Neural progenitor cell (in vitro differentiated cells): ENCODE data around the gene PDZK1IP1.

Experiments used
- EZH2phosphoT487 ChIP-seq: fragments of 200-600 bp; sonication (generic); IDR thresholded peaks from 2 replicates; pipeline ENCODE4 v1.6.1; 2017; ENCODE audit warnings: antibody characterized with exemption
- TF ChIP-seq, protein P1 (sequence below): fragments of 200-600 bp; sonication (generic); IDR thresholded peaks from 2 replicates; pipeline ENCODE4 v1.5.1; 2017; ENCODE audit warnings: antibody characterized with exemption, mild to moderate bottlenecking

- TF ChIP-seq, protein P1, sequence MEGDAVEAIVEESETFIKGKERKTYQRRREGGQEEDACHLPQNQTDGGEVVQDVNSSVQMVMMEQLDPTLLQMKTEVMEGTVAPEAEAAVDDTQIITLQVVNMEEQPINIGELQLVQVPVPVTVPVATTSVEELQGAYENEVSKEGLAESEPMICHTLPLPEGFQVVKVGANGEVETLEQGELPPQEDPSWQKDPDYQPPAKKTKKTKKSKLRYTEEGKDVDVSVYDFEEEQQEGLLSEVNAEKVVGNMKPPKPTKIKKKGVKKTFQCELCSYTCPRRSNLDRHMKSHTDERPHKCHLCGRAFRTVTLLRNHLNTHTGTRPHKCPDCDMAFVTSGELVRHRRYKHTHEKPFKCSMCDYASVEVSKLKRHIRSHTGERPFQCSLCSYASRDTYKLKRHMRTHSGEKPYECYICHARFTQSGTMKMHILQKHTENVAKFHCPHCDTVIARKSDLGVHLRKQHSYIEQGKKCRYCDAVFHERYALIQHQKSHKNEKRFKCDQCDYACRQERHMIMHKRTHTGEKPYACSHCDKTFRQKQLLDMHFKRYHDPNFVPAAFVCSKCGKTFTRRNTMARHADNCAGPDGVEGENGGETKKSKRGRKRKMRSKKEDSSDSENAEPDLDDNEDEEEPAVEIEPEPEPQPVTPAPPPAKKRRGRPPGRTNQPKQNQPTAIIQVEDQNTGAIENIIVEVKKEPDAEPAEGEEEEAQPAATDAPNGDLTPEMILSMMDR, result no peak
- TF ChIP-seq EZH2phosphoT487, result no peak
These were observed 646 bp upstream of the PDZK1IP1 start for GRCh38 chr1:47190509-47190855.
